Activated naive CD4-positive, alpha-beta T cell treated with anti-CD3 and anti-CD28 coated beads, Interleukin-2, amount 10 ng/mL, durations not matched to agents 7 days and 5 days (primary cell): ENCODE data around the gene CCDC85B.

ENCODE experiments used
- CTCF ChIA-PET: fragments of 350-600 bp; sonication (Branson Sonifier 250); formaldehyde crosslinking; loops from one replicate; lab custom pipeline; 2021; ENCODE audit warnings: antibody characterized with exemption; lab: Charles Lee
- DNase-seq: peaks from one replicate; pipeline ENCODE4 v3.0.0-alpha.2; 2020
- H3K27ac Mint-ChIP-seq: one replicate; pipeline ENCODE4 v1.8.0; 2021; ENCODE audit warnings: mild to moderate bottlenecking, moderate library complexity, mixed read lengths
- H3K27me3 Mint-ChIP-seq: one replicate; pipeline ENCODE4 v1.8.0; 2021; ENCODE audit warnings: mild to moderate bottlenecking, mixed read lengths
- H3K36me3 Mint-ChIP-seq: one replicate; pipeline ENCODE4 v1.8.0; 2021; ENCODE audit warnings: mixed read lengths
- H3K4me1 Mint-ChIP-seq: one replicate; pipeline ENCODE4 v1.8.0; 2021; ENCODE audit warnings: mixed read lengths
- H3K4me3 Mint-ChIP-seq: one replicate; pipeline ENCODE4 v1.8.0; 2021; ENCODE audit warnings: mild to moderate bottlenecking, moderate library complexity, mixed read lengths
- H3K9me3 Mint-ChIP-seq: one replicate; pipeline ENCODE4 v1.8.0; 2021; ENCODE audit warnings: mixed read lengths

CCDC85B gene

GRCh38 chr11:65861165-65861505 is 29.3 kb upstream of the CCDC85B start:
- H3K9me3 Mint-ChIP-seq, result no peaks in the 10 kb centered on the region
- H3K27ac Mint-ChIP-seq, result peak overlapping the region; percentile 99
- peak; percentile 16 for DNase-seq
- peaks cover 43% of the 10 kb centered on the region for H3K4me1 Mint-ChIP-seq
- CTCF ChIA-PET, result interaction anchor here (0.6 to 5.6 kb wide), 4 partner anchors 9 to 127 kb away, joined by 3 to 107 read pairs (median 21); partner anchors contain the start of genes CCDC85B, EFEMP2 and FIBP
- H3K27me3 Mint-ChIP-seq, result no peaks in the 10 kb centered on the region
- peaks cover 38% of the 10 kb centered on the region for H3K36me3 Mint-ChIP-seq
- peak overlapping the region; percentile 94 for H3K4me3 Mint-ChIP-seq

GRCh38 chr11:65861533-65862183 is 28.8 kb upstream of the CCDC85B start:
- Mint-ChIP-seq H3K27me3 (no peaks in the 10 kb centered on the region), H3K4me1 (peaks cover 38% of the 10 kb centered on the region), H3K4me3 (peak overlapping the region; percentile 94), H3K36me3 (peaks cover 35% of the 10 kb centered on the region), H3K27ac (peak overlapping the region; percentile 99), H3K9me3 (no peaks in the 10 kb centered on the region)
- no peak for DNase-seq
- CTCF ChIA-PET, result interaction anchor here (0.6 to 5.6 kb wide), 4 partner anchors 9 to 127 kb away, joined by 3 to 107 read pairs (median 21); partner anchors contain the start of genes CCDC85B, EFEMP2 and FIBP

GRCh38 chr11:65862191-65862735 is 28.2 kb upstream of the CCDC85B start:
- no peak for DNase-seq
- no peaks in the 10 kb centered on the region for H3K9me3 Mint-ChIP-seq
- peaks cover 38% of the 10 kb centered on the region for H3K4me1 Mint-ChIP-seq
- H3K27me3 Mint-ChIP-seq, result no peaks in the 10 kb centered on the region
- peak overlapping the region; percentile 94 for H3K4me3 Mint-ChIP-seq
- CTCF ChIA-PET, result interaction anchor here (1.1 to 5.6 kb wide), 3 partner anchors 22 to 26 kb away, joined by 3 to 107 read pairs (median 3); partner anchors contain the start of genes CCDC85B and FIBP
- peak overlapping the region; percentile 33 for H3K27ac Mint-ChIP-seq
- peaks cover 36% of the 10 kb centered on the region for H3K36me3 Mint-ChIP-seq

GRCh38 chr11:65862941-65863888 is 27.3 kb upstream of the CCDC85B start:
- CTCF ChIA-PET, result interaction anchor here (1.1 to 1.3 kb wide), 2 partner anchors 21 to 25 kb away, joined by 3 read pairs; partner anchors contain the start of gene FIBP

GRCh38 chr11:65863889-65864705 is 26.4 kb upstream of the CCDC85B start:
- CTCF ChIA-PET, result interaction anchor here (1.7 kb wide), 1 partner anchor 20 kb away, joined by 7 read pairs; no protein-coding TSS in a partner anchor
- H3K27ac Mint-ChIP-seq, result no peak overlapping the region
- H3K36me3 Mint-ChIP-seq, result peaks cover 41% of the 10 kb centered on the region
- H3K4me3 Mint-ChIP-seq, result no peak overlapping the region
- H3K4me1 Mint-ChIP-seq, result peaks cover 32% of the 10 kb centered on the region
- H3K9me3 Mint-ChIP-seq, result no peaks in the 10 kb centered on the region
- no peaks in the 10 kb centered on the region for H3K27me3 Mint-ChIP-seq
- DNase-seq, result no peak

More at GRCh38 chr11:65862941-65863888, 27.3 kb upstream of the CCDC85B start:
- DNase-seq, result no peak
- Mint-ChIP-seq H3K36me3 (peaks cover 40% of the 10 kb centered on the region), H3K9me3 (no peaks in the 10 kb centered on the region), H3K4me1 (peaks cover 37% of the 10 kb centered on the region), H3K27ac (no peak overlapping the region), H3K4me3 (peak overlapping the region; percentile 94), H3K27me3 (no peaks in the 10 kb centered on the region)

GRCh38 chr11:65864706-65865471 is 25.6 kb upstream of the CCDC85B start:
- H3K4me1 Mint-ChIP-seq, result peaks cover 34% of the 10 kb centered on the region
- no peak for DNase-seq
- CTCF ChIA-PET, result interaction anchor here (1.7 kb wide), 1 partner anchor 19 kb away, joined by 7 read pairs; no protein-coding TSS in a partner anchor
- H3K27me3 Mint-ChIP-seq, result peaks cover 1% of the 10 kb centered on the region
- no peaks in the 10 kb centered on the region for H3K9me3 Mint-ChIP-seq
- H3K27ac Mint-ChIP-seq, result no peak overlapping the region
- no peak overlapping the region for H3K4me3 Mint-ChIP-seq
- peaks cover 41% of the 10 kb centered on the region for H3K36me3 Mint-ChIP-seq

GRCh38 chr11:65865550-65866172 is 24.8 kb upstream of the CCDC85B start:
- H3K27ac Mint-ChIP-seq, result no peak overlapping the region
- H3K9me3 Mint-ChIP-seq, result no peaks in the 10 kb centered on the region
- no peak overlapping the region for H3K4me3 Mint-ChIP-seq
- H3K4me1 Mint-ChIP-seq, result peaks cover 38% of the 10 kb centered on the region
- CTCF ChIA-PET, result interaction anchor here (1.4 to 1.7 kb wide), 2 partner anchors 19 to 22 kb away, joined by 3 to 7 read pairs; partner anchors contain the start of gene FIBP
- H3K36me3 Mint-ChIP-seq, result peaks cover 39% of the 10 kb centered on the region
- DNase-seq, result no peak
- H3K27me3 Mint-ChIP-seq, result peaks cover 9% of the 10 kb centered on the region

GRCh38 chr11:65866509-65867283 is 23.8 kb upstream of the CCDC85B start:
- Mint-ChIP-seq H3K4me3 (no peak overlapping the region), H3K9me3 (no peaks in the 10 kb centered on the region), H3K27ac (no peak overlapping the region), H3K27me3 (peaks cover 20% of the 10 kb centered on the region), H3K36me3 (peaks cover 37% of the 10 kb centered on the region), H3K4me1 (peaks cover 39% of the 10 kb centered on the region)
- CTCF ChIA-PET, result interaction anchor here (1.0 to 1.4 kb wide), 2 partner anchors 18 to 21 kb away, joined by 3 read pairs; partner anchors contain the start of gene FIBP
- no peak for DNase-seq

- CTCF ChIA-PET, result interaction anchor here (1.4 to 4.8 kb wide), 2 partner anchors 7 to 21 kb away, joined by 3 to 39 read pairs; partner anchors contain the start of genes FIBP and MUS81
- Mint-ChIP-seq H3K36me3 (peaks cover 34% of the 10 kb centered on the region), H3K9me3 (no peaks in the 10 kb centered on the region), H3K4me3 (no peak overlapping the region), H3K27ac (no peak overlapping the region), H3K4me1 (peaks cover 36% of the 10 kb centered on the region), H3K27me3 (peaks cover 24% of the 10 kb centered on the region)
- DNase-seq, result no peak
These were observed 23.0 kb upstream of the CCDC85B start for GRCh38 chr11:65867284-65868071.

- Mint-ChIP-seq H3K4me3 (no peak overlapping the region), H3K27ac (no peak overlapping the region), H3K36me3 (peaks cover 31% of the 10 kb centered on the region), H3K4me1 (peaks cover 34% of the 10 kb centered on the region), H3K27me3 (peaks cover 29% of the 10 kb centered on the region), H3K9me3 (no peaks in the 10 kb centered on the region)
- no peak for DNase-seq
- CTCF ChIA-PET, result interaction anchor here (4.5 to 4.8 kb wide), 2 partner anchors 8 to 17 kb away, joined by 34 to 39 read pairs; partner anchors contain the start of gene MUS81
These were observed 22.3 kb upstream of the CCDC85B start for GRCh38 chr11:65868076-65868667.
